Ishikawa (cell line): Measurements from ENCODE around the gene NAB1.

Source experiments
- CREB1 ChIP-seq: IDR thresholded peaks from 2 replicates; pipeline ENCODE4 v1.6.1; 2012; ENCODE audit warnings: low read depth
- EP300 ChIP-seq: IDR thresholded peaks from 2 replicates; pipeline ENCODE4 v1.6.1; 2012; ENCODE audit warnings: borderline replicate concordance
- NFIC ChIP-seq: IDR thresholded peaks from 2 replicates; pipeline ENCODE4 v1.6.1; 2012
- RAD21 ChIP-seq: IDR thresholded peaks from 2 replicates; pipeline ENCODE4 v1.6.1; 2012; ENCODE audit warnings: low read depth
- TAF1 ChIP-seq: IDR thresholded peaks from 2 replicates; pipeline ENCODE4 v1.6.1; 2012; ENCODE audit warnings: low read depth, mild to moderate bottlenecking
- TEAD4 ChIP-seq: IDR thresholded peaks from 2 replicates; pipeline ENCODE4 v1.6.1; 2012
- YY1 ChIP-seq: IDR thresholded peaks from 2 replicates; pipeline ENCODE4 v1.6.1; 2012; ENCODE audit warnings: low read depth
- ZBTB7A ChIP-seq: IDR thresholded peaks from 2 replicates; pipeline ENCODE4 v1.6.1; 2012; ENCODE audit warnings: low read depth
- TF ChIP-seq, protein P1 (sequence below): IDR thresholded peaks from 2 replicates; pipeline ENCODE4 v1.6.1; 2012; ENCODE audit warnings: low read depth, mild to moderate bottlenecking
- TF ChIP-seq, protein P2 (sequence below): IDR thresholded peaks from 2 replicates; pipeline ENCODE4 v1.6.1; 2012

DNA sequence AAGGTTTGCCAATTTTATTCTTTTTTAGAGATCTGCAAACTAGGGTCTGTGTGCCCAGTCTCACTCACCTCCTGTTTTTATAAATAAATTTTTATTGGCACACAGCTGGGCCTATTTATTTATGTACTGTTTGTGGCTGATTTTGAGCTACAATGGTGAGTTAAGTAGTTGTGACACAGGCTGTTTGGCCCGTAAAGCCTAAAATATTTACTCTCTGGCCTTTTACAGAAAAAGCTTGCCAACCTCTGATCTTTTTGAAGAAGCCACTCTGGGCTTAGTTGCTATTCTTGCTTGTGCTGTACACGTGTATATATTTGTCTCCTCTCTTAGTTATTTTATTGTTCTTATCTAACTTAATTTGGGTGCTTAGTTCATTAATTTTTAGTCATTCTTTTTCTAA, 14.5 kb downstream of the NAB1 start:
- TF ChIP-seq, protein P1, sequence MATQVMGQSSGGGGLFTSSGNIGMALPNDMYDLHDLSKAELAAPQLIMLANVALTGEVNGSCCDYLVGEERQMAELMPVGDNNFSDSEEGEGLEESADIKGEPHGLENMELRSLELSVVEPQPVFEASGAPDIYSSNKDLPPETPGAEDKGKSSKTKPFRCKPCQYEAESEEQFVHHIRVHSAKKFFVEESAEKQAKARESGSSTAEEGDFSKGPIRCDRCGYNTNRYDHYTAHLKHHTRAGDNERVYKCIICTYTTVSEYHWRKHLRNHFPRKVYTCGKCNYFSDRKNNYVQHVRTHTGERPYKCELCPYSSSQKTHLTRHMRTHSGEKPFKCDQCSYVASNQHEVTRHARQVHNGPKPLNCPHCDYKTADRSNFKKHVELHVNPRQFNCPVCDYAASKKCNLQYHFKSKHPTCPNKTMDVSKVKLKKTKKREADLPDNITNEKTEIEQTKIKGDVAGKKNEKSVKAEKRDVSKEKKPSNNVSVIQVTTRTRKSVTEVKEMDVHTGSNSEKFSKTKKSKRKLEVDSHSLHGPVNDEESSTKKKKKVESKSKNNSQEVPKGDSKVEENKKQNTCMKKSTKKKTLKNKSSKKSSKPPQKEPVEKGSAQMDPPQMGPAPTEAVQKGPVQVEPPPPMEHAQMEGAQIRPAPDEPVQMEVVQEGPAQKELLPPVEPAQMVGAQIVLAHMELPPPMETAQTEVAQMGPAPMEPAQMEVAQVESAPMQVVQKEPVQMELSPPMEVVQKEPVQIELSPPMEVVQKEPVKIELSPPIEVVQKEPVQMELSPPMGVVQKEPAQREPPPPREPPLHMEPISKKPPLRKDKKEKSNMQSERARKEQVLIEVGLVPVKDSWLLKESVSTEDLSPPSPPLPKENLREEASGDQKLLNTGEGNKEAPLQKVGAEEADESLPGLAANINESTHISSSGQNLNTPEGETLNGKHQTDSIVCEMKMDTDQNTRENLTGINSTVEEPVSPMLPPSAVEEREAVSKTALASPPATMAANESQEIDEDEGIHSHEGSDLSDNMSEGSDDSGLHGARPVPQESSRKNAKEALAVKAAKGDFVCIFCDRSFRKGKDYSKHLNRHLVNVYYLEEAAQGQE: no peak
- TF ChIP-seq TEAD4 (no peak), EP300 (no peak), YY1 (no peak), RAD21 (no peak), TAF1 (no peak), NFIC (no peak), ZBTB7A (no peak), CREB1 (no peak)
- TF ChIP-seq, protein P2, sequence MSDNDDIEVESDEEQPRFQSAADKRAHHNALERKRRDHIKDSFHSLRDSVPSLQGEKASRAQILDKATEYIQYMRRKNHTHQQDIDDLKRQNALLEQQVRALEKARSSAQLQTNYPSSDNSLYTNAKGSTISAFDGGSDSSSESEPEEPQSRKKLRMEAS: no peak
